Fibroblast of the aortic adventitia (primary cell): ENCODE data around the gene UBALD1. TPM values are rescaled to one million over a fixed set of nuclear protein-coding genes. Genes with fewer than 3 reads are reported as not detected.

Experiments
- DNase-seq: peaks from one replicate; pipeline ENCODE4 v3.0.0-alpha.2; 2010; ENCODE audit warnings: low read depth
- H3K4me3 ChIP-seq: 2 replicates; pipeline ENCODE4 v1.5.1; 2011; ENCODE audit warnings: low read depth, mild to moderate bottlenecking, control low read depth, low read length, moderate library complexity
- total RNA-seq: library from RNA; depleted of rRNA; stranded (reverse); fragments of >200 nt; gene quantifications from 2 replicates; pipeline ENCODE4 v1.2.3, GENCODE V29; 2012; ENCODE audit warnings: low replicate concordance
- TF ChIP-seq, protein P1 (sequence below): IDR thresholded peaks from 2 replicates; pipeline ENCODE4 v1.5.1; 2011; ENCODE audit warnings: mild to moderate bottlenecking, low read length, control low read depth, inconsistent platforms; ENCODE audit not compliant: insufficient read depth

UBALD1 gene
- total RNA-seq, 1 donor = 5.2 TPM

- TF ChIP-seq, protein P1, sequence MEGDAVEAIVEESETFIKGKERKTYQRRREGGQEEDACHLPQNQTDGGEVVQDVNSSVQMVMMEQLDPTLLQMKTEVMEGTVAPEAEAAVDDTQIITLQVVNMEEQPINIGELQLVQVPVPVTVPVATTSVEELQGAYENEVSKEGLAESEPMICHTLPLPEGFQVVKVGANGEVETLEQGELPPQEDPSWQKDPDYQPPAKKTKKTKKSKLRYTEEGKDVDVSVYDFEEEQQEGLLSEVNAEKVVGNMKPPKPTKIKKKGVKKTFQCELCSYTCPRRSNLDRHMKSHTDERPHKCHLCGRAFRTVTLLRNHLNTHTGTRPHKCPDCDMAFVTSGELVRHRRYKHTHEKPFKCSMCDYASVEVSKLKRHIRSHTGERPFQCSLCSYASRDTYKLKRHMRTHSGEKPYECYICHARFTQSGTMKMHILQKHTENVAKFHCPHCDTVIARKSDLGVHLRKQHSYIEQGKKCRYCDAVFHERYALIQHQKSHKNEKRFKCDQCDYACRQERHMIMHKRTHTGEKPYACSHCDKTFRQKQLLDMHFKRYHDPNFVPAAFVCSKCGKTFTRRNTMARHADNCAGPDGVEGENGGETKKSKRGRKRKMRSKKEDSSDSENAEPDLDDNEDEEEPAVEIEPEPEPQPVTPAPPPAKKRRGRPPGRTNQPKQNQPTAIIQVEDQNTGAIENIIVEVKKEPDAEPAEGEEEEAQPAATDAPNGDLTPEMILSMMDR = no peak
- peak overlapping the region; percentile 87 for H3K4me3 ChIP-seq
- peak; percentile 66 for DNase-seq
Observed at GRCh38 chr16:4624827-4625559, 10.3 kb upstream of the UBALD1 start.

GRCh38 chr16:4624015-4624826 lies 9.5 kb upstream of the UBALD1 start, which contains the start of gene MGRN1:
TSS of gene MGRN1 (plus strand) at chr16:4624826. CDS start at chr16:4624961, 135 bp downstream.
- peak within 1 kb of the TSS; percentile 87 for H3K4me3 ChIP-seq
- TF ChIP-seq, protein P1 = peak; percentile 93
- DNase-seq = peak; percentile 99

DNA sequence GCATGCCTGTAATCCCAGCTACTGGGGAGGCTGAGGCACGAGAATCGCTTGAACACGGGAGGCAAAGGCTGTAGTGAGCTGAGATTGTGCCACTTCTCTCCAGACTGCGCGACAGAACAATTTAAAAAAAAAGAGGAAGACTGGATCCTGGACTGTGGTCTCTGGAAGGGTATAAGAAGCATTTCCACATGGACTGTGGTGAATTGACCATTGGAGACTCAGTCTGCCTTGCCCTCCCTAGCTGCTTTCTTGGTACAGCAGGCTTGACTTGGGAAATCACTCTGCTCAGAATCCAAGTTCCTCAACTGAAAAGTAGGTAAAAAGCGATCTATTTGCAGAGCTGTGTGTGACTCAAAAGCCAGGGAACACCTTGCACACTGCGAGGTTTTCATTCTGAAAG lies 8.9 kb upstream of the UBALD1 start:
- no peak for DNase-seq
- TF ChIP-seq, protein P1 = no peak
- no peak overlapping the region for H3K4me3 ChIP-seq

DNA sequence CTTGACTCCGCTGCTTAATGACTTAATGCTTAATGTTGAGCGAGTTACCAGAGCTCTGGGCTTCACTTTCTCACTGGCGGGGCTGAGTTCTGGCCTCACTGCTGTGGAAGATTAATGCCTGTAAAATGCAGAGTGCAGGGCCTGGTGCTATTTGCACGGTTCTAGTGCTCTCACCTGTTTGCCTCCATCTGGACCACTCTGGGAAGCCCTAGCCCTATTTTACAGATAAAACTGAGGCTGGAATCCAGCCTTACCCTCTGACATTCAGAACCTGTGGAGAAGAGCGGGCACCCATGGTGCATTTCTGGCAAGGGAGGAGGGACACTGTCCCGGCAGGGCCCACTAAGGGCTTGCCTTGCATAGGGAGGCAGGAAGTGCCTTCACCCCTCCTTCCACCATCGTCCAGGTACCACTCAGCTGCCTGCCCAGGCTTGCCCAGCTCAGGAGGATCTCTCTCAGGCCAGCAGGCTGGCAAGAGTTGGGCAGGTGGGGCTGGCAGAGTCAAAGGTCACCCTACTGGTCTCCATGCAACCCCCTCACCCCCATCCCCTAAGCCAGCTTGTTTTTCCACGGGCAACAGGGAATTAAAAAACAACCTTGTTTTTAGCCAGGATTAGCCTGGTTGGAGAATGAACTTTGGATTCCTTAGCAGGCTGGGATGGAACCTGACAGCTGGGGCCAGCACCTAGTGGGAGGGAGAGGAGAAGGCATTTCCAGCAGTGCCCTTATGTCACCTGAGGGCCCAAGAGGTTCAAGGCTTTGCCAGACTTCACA lies 4.1 kb upstream of the UBALD1 start:
- H3K4me3 ChIP-seq = no peak overlapping the region
- no peak for DNase-seq

GRCh38 chr16:4617880-4618279 lies 3.2 kb upstream of the UBALD1 start:
- TF ChIP-seq, protein P1 = no peak
- H3K4me3 ChIP-seq = no peak overlapping the region
- DNase-seq = no peak

More for the DNA sequence above, 4.1 kb upstream of the UBALD1 start:
- TF ChIP-seq, protein P1 = no peak

- TF ChIP-seq, protein P1 = peak; percentile 41
- peak overlapping the region; percentile 74 for H3K4me3 ChIP-seq
Observed at GRCh38 chr16:4616047-4616811, 1.5 kb upstream of the UBALD1 start.

More at GRCh38 chr16:4616047-4616811, 1.5 kb upstream of the UBALD1 start:
- DNase-seq = peak; percentile 100
